HepG2 (cell line): ENCODE measurements around the gene VAC14. TPM values are rescaled to one million over a fixed set of nuclear protein-coding genes. Genes with fewer than 3 reads are reported as not detected.

ENCODE experiments used
- CREB1 ChIP-seq, 2 experiments: fragments of 450-650 bp in 1 of 2; IDR thresholded peaks; 2 replicates each; pipeline ENCODE4 v1.6.1; 2016 to 2017; ENCODE audit warnings: control low read depth in 1 of 2, mild to moderate bottlenecking in 1 of 2, missing compliant biosample characterization in 1 of 2, missing genetic modification characterization in 1 of 2
- HHEX ChIP-seq: IDR thresholded peaks from 2 replicates; pipeline ENCODE4 v1.6.1; 2016; ENCODE audit warnings: control low read depth
- JUN ChIP-seq: sonication (generic); formaldehyde crosslinking; IDR thresholded peaks from 2 replicates; pipeline ENCODE4 v1.4.0; 2020; ENCODE audit warnings: mild to moderate bottlenecking, missing genetic modification reagents
- KMT2B ChIP-seq: IDR thresholded peaks from 2 replicates; pipeline ENCODE4 v1.6.1; 2016; ENCODE audit warnings: missing genetic modification reagents, missing compliant biosample characterization
- MTA1 ChIP-seq: sonication (generic); formaldehyde crosslinking; IDR thresholded peaks from 2 replicates; pipeline ENCODE4 v1.4.0; 2020; ENCODE audit warnings: missing genetic modification reagents, mild to moderate bottlenecking, borderline replicate concordance
- PRDM10 ChIP-seq: sonication (generic); formaldehyde crosslinking; IDR thresholded peaks from 2 replicates; pipeline ENCODE4 v1.4.0; 2020; ENCODE audit warnings: low read depth, missing genetic modification reagents
- PRPF4 ChIP-seq: fragments of 200-400 bp; formaldehyde crosslinking; IDR thresholded peaks from 2 replicates; pipeline ENCODE4 v1.6.1; 2016; ENCODE audit warnings: low read length, low read depth; ENCODE audit not compliant: poor library complexity, severe bottlenecking
- SETDB1 ChIP-seq: sonication (generic); formaldehyde crosslinking; IDR thresholded peaks from 2 replicates; pipeline ENCODE4 v1.5.1; 2020; ENCODE audit warnings: missing genetic modification reagents, mild to moderate bottlenecking, borderline replicate concordance
- SIN3A ChIP-seq: IDR thresholded peaks from 2 replicates; pipeline ENCODE4 v1.6.1; 2011; ENCODE audit warnings: low read depth, mild to moderate bottlenecking, control low read depth, low read length, borderline replicate concordance
- TRIM22 ChIP-seq: fragments of 450-650 bp; IDR thresholded peaks from 2 replicates; pipeline ENCODE4 v1.6.1; 2017
- U2AF1 ChIP-seq: fragments of 200-400 bp; formaldehyde crosslinking; optimal IDR thresholded peaks from 2 replicates; pipeline ENCODE3; 2017; ENCODE audit warnings: mild to moderate bottlenecking, low read depth, low read length
- ZBTB20 ChIP-seq: sonication (generic); formaldehyde crosslinking; IDR thresholded peaks from 2 replicates; pipeline ENCODE4 v1.8.1; 2023; ENCODE audit warnings: missing genetic modification reagents, low read depth, mild to moderate bottlenecking, borderline replicate concordance
- ZMYM2 ChIP-seq: sonication (generic); formaldehyde crosslinking; IDR thresholded peaks from 2 replicates; pipeline ENCODE4 v1.8.0; 2022; ENCODE audit warnings: mild to moderate bottlenecking, missing genetic modification reagents
- ZNF235 ChIP-seq: sonication (generic); formaldehyde crosslinking; IDR thresholded peaks from 2 replicates; pipeline ENCODE4 v1.8.1; 2023; ENCODE audit warnings: mild to moderate bottlenecking, missing genetic modification reagents, borderline replicate concordance
- ZNF543 ChIP-seq: sonication (generic); formaldehyde crosslinking; IDR thresholded peaks from 2 replicates; pipeline ENCODE4 v1.4.0; 2020; ENCODE audit warnings: mild to moderate bottlenecking, missing genetic modification reagents
- ZNF563 ChIP-seq: sonication (generic); formaldehyde crosslinking; IDR thresholded peaks from 2 replicates; pipeline ENCODE4 v1.8.0; 2022; ENCODE audit warnings: mild to moderate bottlenecking, moderate library complexity, missing genetic modification reagents
- ZNF761 ChIP-seq: sonication (generic); formaldehyde crosslinking; conservative IDR thresholded peaks from 2 replicates; pipeline ENCODE4 v1.4.0; 2020; ENCODE audit warnings: mild to moderate bottlenecking, missing genetic modification reagents
- ZNF83 ChIP-seq: sonication (generic); formaldehyde crosslinking; IDR thresholded peaks from 2 replicates; pipeline ENCODE4 v1.4.0; 2020; ENCODE audit warnings: missing genetic modification reagents, mild to moderate bottlenecking, borderline replicate concordance
- ZNF850 ChIP-seq: sonication (generic); formaldehyde crosslinking; conservative IDR thresholded peaks from 2 replicates; pipeline ENCODE4 v1.9.0; 2021; ENCODE audit warnings: mild to moderate bottlenecking, missing genetic modification reagents
- polyA plus RNA-seq, 8 experiments: library from polyadenylated mRNA; depleted of rRNA in 3 of 8; stranded (reverse) in 7 of 8; unstranded in 1 of 8; fragments of >200 nt; fragmentation: Illumina TruSeq in 4 of 8; extraction: Trizol in 4 of 8; gene quantifications; 2 replicates each; pipeline versions ENCODE4 v1.2.1 to v1.2.3, GENCODE V29; 2011 to 2016; ENCODE audit warnings: low read depth in 4 of 8, missing spikeins in 1 of 8, mixed read lengths in 1 of 8; ENCODE audit not compliant: insufficient read depth in 1 of 8
- total RNA-seq, 5 experiments: library from RNA; depleted of rRNA; stranded (reverse); fragments of >200 nt; fragmentation: Illumina TruSeq; extraction: Trizol; gene quantifications; 2 replicates each; pipeline ENCODE4 v1.2.3, GENCODE V29; 2016; ENCODE audit warnings: low read depth in 1 of 5
- TF ChIP-seq, protein P1 (sequence below): sonication (generic); formaldehyde crosslinking; IDR thresholded peaks from 2 replicates; pipeline ENCODE4 v1.8.0; 2023; ENCODE audit warnings: mild to moderate bottlenecking, missing genetic modification reagents
- TF ChIP-seq, protein P2 (sequence below): sonication (generic); formaldehyde crosslinking; conservative IDR thresholded peaks from 2 replicates; pipeline ENCODE4 v1.4.0; 2020; ENCODE audit warnings: missing genetic modification reagents
- TF ChIP-seq, protein P3 (sequence below): IDR thresholded peaks from 2 replicates; pipeline ENCODE4 v1.6.1; 2016; ENCODE audit warnings: low read depth, borderline replicate concordance

Gene VAC14
- total and polyA plus RNA-seq, 2 of the 13 experiments (the other 11 are each of a cell fraction or from before 2014, with no cell fraction given) = 23.5 to 24.6 TPM

DNA sequence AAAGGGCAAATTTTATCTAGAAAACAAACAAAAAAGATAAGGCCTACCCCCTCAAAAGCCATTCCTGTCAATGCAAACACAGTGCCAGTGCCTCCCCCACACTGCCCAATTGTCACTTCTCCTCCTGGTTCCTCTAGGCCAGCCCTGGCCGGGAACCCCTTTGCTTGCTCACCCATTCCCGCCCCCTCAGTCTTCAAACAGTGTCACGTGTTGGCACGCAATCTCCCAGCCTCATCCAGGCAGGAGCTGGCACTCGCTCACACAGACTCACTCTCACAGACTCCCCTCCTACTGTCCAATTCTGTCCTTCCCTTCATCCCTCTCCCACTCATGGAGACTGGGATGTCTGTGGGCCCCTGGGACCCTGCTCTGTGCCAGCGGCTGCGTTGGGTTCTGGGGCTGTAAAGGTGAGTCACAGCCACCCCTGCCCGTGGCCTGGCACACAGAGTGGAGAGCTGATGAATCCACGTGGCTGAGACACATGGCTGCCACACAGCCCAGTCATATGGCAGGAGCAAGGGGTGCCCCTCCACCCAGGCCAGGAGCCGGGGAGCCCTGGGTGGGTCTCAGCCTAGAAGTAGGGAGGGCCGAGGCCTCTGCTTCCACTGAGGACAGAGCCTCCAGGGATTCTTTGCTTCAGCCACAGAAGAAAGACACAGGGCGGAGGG, 54.8 kb downstream of the VAC14 start (continued):
- no peak for TF ChIP-seq ZBTB20 (CRISPR knock-in tag)
- no peak for TF ChIP-seq CREB1 (IDR thresholded peaks at IDR 0.05)
- no peak; the same call in 1 of the 2 replicates for TF ChIP-seq CREB1 (CRISPR knock-in tag; IDR thresholded peaks at IDR 0.05)
- no peak; the same call in none of the 2 replicates for TF ChIP-seq MTA1 (CRISPR knock-in tag)
- no peak for TF ChIP-seq ZNF850 (CRISPR knock-in tag)
- TF ChIP-seq SIN3A = no peak; the same call in 1 of the 2 replicates
- no peak for TF ChIP-seq HHEX (CRISPR knock-in tag)
- TF ChIP-seq KMT2B (CRISPR knock-in tag) = no peak; the same call in none of the 2 replicates
- TF ChIP-seq, protein P1, sequence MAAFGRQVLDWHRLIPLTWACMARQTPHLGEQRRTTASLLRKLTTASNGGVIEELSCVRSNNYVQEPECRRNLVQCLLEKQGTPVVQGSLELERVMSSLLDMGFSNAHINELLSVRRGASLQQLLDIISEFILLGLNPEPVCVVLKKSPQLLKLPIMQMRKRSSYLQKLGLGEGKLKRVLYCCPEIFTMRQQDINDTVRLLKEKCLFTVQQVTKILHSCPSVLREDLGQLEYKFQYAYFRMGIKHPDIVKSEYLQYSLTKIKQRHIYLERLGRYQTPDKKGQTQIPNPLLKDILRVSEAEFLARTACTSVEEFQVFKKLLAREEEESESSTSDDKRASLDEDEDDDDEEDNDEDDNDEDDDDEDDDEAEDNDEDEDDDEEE = no peak
- TF ChIP-seq U2AF1 = no peak
- no peak for TF ChIP-seq TRIM22
- TF ChIP-seq, protein P2, sequence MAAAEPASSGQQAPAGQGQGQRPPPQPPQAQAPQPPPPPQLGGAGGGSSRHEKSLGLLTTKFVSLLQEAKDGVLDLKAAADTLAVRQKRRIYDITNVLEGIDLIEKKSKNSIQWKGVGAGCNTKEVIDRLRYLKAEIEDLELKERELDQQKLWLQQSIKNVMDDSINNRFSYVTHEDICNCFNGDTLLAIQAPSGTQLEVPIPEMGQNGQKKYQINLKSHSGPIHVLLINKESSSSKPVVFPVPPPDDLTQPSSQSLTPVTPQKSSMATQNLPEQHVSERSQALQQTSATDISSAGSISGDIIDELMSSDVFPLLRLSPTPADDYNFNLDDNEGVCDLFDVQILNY (CRISPR knock-in tag) = peak; percentile 85
- TF ChIP-seq PRPF4 = no peak
- no peak; the same call in 1 of the 2 replicates for TF ChIP-seq PRDM10 (CRISPR knock-in tag)
- TF ChIP-seq JUN (CRISPR knock-in tag) = no peak
- no peak; the same call in 1 of the 2 replicates for TF ChIP-seq ZNF543
- no peak; the same call in 1 of the 2 replicates for TF ChIP-seq ZMYM2 (CRISPR knock-in tag)
- TF ChIP-seq ZNF83 (CRISPR knock-in tag) = no peak
- TF ChIP-seq ZNF235 (CRISPR knock-in tag) = peak; percentile 32; the same call in 1 of the 2 replicates
- no peak for TF ChIP-seq SETDB1 (CRISPR knock-in tag)
- TF ChIP-seq ZNF563 (CRISPR knock-in tag) = 0 out of 2 replicates have a peak, but pooled peaks have one; percentile 77
- TF ChIP-seq, protein P3, sequence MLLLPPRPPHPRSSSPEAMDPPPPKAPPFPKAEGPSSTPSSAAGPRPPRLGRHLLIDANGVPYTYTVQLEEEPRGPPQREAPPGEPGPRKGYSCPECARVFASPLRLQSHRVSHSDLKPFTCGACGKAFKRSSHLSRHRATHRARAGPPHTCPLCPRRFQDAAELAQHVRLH (CRISPR knock-in tag) = no peak
- peak; percentile 95 for TF ChIP-seq ZNF761 (CRISPR knock-in tag)
